Peyer's patch (tissue), 4 donors: ENCODE results near the gene HDAC4.

Source experiments
- POLR2A ChIP-seq, 2 donors: fragments of 450-650 bp; IDR thresholded peaks; one replicate each; pipeline ENCODE4 v1.5.1; 2017; ENCODE audit warnings: antibody characterized with exemption in 2 of 2, mild to moderate bottlenecking in 2 of 2, moderate library complexity in 2 of 2
- TF ChIP-seq, protein P1 (sequence below), 6 experiments: fragments of 450-650 bp in 4 of 6; fragments of 200-600 bp in 2 of 6; sonication (generic) in 1 of 6; IDR thresholded peaks; one replicate each; pipeline ENCODE4 v1.5.1; 2017 to 2019; ENCODE audit warnings: antibody characterized with exemption in 6 of 6, mild to moderate bottlenecking in 3 of 6, moderate library complexity in 1 of 6

DNA sequence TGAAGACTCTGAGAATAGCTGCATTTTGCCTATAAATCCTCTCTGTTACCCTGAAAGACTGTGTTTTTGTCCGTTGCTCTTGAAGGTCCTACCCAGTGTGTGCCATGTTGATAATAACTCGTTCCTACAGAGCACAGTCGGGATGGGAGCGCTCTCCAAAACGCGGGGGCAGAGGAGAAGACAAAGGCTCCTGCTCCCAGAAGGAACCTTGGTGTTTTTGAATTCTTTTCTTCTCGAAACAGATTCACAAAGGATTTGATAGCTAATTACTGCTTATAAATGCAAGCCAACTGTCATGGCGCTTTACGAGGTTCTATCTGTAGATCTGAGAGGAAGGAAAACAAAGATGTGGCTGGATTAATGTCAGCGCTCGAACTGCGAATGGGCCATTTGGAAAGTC, 19.3 kb upstream of the HDAC4 start:
- TF ChIP-seq, protein P1, sequence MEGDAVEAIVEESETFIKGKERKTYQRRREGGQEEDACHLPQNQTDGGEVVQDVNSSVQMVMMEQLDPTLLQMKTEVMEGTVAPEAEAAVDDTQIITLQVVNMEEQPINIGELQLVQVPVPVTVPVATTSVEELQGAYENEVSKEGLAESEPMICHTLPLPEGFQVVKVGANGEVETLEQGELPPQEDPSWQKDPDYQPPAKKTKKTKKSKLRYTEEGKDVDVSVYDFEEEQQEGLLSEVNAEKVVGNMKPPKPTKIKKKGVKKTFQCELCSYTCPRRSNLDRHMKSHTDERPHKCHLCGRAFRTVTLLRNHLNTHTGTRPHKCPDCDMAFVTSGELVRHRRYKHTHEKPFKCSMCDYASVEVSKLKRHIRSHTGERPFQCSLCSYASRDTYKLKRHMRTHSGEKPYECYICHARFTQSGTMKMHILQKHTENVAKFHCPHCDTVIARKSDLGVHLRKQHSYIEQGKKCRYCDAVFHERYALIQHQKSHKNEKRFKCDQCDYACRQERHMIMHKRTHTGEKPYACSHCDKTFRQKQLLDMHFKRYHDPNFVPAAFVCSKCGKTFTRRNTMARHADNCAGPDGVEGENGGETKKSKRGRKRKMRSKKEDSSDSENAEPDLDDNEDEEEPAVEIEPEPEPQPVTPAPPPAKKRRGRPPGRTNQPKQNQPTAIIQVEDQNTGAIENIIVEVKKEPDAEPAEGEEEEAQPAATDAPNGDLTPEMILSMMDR (IDR thresholded peaks at IDR 0.05), result no peak
- TF ChIP-seq POLR2A (IDR thresholded peaks at IDR 0.05), result no peak
